Measurements from ENCODE around the gene GRB10. TPM values are rescaled to one million over a fixed set of nuclear protein-coding genes. Genes with fewer than 3 reads are reported as not detected.

Gene GRB10
- total RNA-seq, 1 donor from 2014 or later = 67.7 TPM

DNA sequence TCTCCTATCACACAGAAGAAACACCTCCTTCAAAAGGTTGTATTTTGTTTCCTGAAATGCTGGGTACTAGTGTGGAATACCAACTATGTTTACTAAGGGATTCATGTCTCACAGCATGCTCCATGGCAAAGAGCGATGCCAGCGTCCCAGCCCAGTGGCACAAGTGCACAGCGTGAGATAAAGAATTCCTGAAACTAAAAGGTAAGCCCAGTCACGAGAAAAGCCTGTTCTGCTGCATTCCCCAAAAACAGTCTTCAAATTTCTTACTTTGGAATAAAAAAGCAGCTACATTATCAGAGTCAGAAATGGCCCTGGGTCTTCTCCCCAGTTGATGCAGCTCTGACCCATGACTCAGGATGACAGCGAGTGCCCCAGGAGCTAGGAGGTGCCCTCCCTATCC lies 164.4 kb downstream of the GRB10 start:
- DNase-seq (ENCODE audit: low read depth) (no peak), FAIRE-seq (peak; percentile 36)
- H3K36me3 ChIP-seq (ENCODE audit: control insufficient read depth, insufficient read depth, low read length) = peaks cover 16% of the 10 kb centered on the region
- no peaks in the 10 kb centered on the region for H3K27me3 ChIP-seq (ENCODE audit: control insufficient read depth, insufficient read depth, low read length)
- H3K4me3 ChIP-seq (ENCODE audit: low read depth, low read length) = no peak overlapping the region
- TF ChIP-seq, protein P1, sequence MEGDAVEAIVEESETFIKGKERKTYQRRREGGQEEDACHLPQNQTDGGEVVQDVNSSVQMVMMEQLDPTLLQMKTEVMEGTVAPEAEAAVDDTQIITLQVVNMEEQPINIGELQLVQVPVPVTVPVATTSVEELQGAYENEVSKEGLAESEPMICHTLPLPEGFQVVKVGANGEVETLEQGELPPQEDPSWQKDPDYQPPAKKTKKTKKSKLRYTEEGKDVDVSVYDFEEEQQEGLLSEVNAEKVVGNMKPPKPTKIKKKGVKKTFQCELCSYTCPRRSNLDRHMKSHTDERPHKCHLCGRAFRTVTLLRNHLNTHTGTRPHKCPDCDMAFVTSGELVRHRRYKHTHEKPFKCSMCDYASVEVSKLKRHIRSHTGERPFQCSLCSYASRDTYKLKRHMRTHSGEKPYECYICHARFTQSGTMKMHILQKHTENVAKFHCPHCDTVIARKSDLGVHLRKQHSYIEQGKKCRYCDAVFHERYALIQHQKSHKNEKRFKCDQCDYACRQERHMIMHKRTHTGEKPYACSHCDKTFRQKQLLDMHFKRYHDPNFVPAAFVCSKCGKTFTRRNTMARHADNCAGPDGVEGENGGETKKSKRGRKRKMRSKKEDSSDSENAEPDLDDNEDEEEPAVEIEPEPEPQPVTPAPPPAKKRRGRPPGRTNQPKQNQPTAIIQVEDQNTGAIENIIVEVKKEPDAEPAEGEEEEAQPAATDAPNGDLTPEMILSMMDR (IDR thresholded peaks at IDR 0.05; ENCODE audit: insufficient read depth, low read length, severe bottlenecking) = no peak

DNA sequence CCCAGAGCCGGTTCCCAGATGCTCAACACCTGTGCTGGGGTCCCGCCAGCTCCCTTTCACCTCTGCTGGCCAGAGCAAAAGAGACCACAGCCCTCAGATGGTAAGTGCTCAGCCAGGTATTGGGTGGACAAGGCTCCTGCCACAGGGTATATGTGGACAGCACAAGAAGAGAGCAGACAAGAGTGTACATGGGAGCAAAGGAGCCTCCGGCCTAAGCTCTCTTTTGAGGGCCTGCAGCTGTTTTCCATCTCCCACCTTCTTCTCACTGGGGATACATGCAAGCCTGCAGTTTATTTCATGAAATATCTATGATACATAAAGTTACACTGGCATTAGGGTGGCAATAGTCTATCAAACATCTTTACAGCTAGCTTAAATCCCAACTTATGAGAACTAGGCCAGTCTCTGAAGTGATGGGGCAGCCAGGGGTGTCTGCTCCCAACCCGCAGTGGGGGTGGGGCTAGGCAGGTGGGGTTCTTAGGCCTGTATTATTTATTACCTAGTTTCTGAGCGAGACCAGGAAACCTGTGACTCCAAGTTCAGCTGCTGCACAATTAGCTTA lies 167.1 kb downstream of the GRB10 start:
- no peak for FAIRE-seq
- Histone ChIP-seq H3K4me3 (ENCODE audit: low read depth, low read length) (no peak overlapping the region), H3K36me3 (ENCODE audit: control insufficient read depth, insufficient read depth, low read length) (peaks cover 19% of the 10 kb centered on the region), H3K27me3 (ENCODE audit: control insufficient read depth, insufficient read depth, low read length) (no peaks in the 10 kb centered on the region)
- no peak for DNase-seq (ENCODE audit: low read depth)
- TF ChIP-seq, protein P1 (IDR thresholded peaks at IDR 0.05; ENCODE audit: insufficient read depth, low read length, severe bottlenecking) = no peak

DNA sequence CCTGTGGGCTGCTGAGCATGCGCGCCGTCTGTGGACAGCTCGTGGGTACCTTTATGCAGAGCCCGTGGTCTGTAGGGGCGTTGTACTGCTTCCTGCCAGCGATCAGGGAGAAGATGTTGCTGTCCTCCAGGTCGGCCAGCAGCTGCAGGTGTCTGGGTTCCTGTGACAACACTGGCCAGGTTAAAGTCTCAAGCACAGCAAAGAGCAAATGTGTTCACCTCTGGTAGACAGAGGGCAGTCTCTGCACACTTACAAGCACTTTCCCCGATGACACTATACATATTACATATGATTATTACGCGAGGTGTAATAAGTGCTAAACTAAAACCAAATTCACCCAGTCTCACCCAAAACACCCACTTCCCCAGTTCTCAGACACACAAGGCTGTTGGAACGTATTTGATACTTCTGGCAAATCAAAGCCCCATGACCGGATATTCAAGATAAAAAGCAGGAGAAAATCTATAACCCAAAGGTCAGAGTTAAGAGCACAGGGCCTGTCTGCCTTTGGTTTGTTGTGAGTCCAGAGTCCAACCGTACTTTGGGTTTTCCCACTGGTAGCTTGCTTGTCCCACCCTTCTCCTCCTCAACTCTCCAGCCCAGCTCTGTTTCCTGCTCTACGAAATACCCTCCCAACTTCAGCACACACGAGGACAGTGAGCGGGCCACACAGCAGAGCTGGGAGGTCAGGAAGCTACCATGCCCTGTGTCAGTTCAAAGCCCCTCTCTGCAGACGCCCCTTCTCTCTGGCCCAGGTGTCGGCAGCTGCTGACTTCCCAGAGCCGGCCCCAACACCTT lies 167.8 kb downstream of the GRB10 start:
- TF ChIP-seq, protein P1 (IDR thresholded peaks at IDR 0.05; ENCODE audit: insufficient read depth, low read length, severe bottlenecking) = no peak
- H3K36me3 ChIP-seq (ENCODE audit: control insufficient read depth, insufficient read depth, low read length) = peaks cover 22% of the 10 kb centered on the region
- DNase-seq (ENCODE audit: low read depth) (peak; percentile 13), FAIRE-seq (no peak)
- no peaks in the 10 kb centered on the region for H3K27me3 ChIP-seq (ENCODE audit: control insufficient read depth, insufficient read depth, low read length)
- no peak overlapping the region for H3K4me3 ChIP-seq (ENCODE audit: low read depth, low read length)

DNA sequence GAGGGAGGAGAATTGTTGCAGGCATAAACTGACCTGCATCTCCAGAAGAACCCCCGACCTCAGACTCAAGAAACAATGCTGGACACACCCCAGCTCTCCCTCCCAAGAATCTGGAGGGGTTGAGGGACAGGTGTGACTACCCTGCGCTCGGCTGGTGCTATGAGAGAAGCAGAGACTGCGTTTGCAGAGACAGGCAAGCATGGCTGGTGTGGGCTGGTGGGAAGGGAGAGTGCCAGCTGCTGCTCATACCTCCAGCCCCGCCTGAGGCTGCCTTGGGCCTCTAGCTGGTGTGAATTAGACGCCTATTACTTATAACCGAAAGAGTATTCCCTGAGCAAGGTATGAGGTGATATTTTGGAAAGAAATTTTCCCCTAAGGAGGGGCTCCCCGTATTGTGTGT lies 169.2 kb downstream of the GRB10 start:
- Histone ChIP-seq H3K27me3 (ENCODE audit: control insufficient read depth, insufficient read depth, low read length) (no peaks in the 10 kb centered on the region), H3K4me3 (ENCODE audit: low read depth, low read length) (no peak overlapping the region), H3K36me3 (ENCODE audit: control insufficient read depth, insufficient read depth, low read length) (peaks cover 27% of the 10 kb centered on the region)
- DNase-seq (ENCODE audit: low read depth) = no peak
- no peak for FAIRE-seq
- TF ChIP-seq, protein P1 (IDR thresholded peaks at IDR 0.05; ENCODE audit: insufficient read depth, low read length, severe bottlenecking) = no peak

DNA sequence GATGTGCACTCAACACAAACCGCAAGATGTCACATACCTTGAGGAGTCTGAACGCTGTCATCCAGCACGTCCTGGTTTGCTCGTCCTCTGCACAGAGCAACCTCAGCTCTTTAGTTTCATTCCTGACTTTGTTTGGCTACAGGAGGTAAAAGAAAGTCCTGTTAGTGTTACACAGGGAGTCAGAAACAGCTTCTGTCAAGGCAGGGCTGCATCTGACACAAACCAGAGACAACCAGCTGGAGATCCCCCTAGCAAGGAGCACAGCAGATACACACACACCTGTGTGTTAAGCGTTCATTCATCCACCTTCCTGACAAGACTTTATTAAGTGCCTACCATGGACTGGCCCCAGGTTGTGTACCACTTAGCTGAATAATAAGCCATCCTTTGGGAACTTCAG lies 170.0 kb downstream of the GRB10 start:
- TF ChIP-seq, protein P1 (IDR thresholded peaks at IDR 0.05; ENCODE audit: insufficient read depth, low read length, severe bottlenecking) = no peak
- no peaks in the 10 kb centered on the region for H3K27me3 ChIP-seq (ENCODE audit: control insufficient read depth, insufficient read depth, low read length)
- no peak overlapping the region for H3K4me3 ChIP-seq (ENCODE audit: low read depth, low read length)
- no peak for FAIRE-seq
- peaks cover 27% of the 10 kb centered on the region for H3K36me3 ChIP-seq (ENCODE audit: control insufficient read depth, insufficient read depth, low read length)
- DNase-seq (ENCODE audit: low read depth) = no peak

All from bronchial epithelial cell (primary cell).